Inferior parietal cortex (tissue), 1 donor: Measurements from ENCODE around the gene KRT17.
"Not testable (repeated sequence)": the region's sequence is repeated elsewhere in the genome, so short reads cannot be mapped to it uniquely, and the experiment has no call there.

Source experiments
- DNase-seq: peaks from one replicate; pipeline ENCODE4 v3.0.0-alpha.2; 2016; ENCODE audit errors: extremely low spot score

The KRT17 gene

DNA sequence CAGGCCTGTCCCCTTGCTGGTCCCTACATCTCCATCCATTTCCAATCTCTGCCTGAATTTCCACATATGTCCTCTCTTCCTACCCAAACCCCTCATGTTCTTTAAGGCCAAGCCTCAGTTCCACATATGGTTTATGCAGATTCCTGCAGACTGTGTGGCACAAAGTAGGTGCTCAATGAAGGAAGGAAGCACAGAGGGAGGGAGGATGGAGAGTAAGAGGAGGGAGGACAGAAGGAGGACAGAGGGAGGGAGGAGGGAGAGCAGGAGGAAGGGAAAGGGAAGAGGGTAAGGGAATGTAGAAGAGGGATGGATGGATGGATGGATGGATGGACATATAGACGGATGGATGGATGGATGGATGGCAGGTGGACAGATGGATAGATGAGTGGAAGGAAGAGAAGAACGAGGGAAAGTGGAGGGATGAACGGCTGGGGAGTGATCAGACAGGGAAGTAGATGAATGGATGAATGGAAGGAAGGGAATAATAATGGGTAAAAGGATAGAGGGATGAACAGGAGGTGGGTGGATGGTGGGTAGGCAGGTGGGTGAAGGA is 29.9 kb downstream of the KRT17 start:
- no peak for DNase-seq

DNA sequence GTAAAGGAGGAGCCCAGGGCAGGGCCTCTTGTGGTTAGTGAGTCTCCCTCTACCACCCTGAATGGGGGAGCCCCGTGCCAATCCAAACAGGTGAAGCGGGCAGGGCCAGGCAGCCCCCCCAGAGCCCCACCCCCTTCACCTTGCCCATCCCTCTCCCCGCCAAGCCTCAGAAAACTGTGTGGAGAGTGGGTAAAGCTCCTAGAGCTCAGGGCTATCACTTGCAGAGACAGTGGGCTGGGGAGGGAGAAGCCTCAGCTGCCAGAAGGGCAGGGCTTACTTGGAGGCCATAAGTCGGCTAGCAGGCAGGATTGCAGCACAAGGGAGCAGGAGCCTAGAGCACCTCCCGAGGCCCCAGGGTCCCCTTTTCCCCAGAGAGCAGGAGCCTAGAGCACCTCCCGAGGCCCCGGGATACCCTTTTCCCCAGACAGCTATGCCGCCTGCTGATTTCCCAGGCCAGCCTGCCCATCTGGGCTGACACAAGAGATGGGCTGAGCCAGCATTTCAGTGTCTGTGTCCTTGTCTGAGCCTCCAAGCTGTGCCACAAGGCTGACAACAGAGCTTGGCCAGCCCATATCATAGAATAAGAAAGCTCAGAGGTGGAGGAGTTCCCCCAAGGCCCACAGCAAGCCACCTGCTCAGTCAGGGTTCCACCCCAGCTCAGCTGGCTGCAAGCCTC is 30.9 kb downstream of the KRT17 start:
- DNase-seq, result no peak

DNA sequence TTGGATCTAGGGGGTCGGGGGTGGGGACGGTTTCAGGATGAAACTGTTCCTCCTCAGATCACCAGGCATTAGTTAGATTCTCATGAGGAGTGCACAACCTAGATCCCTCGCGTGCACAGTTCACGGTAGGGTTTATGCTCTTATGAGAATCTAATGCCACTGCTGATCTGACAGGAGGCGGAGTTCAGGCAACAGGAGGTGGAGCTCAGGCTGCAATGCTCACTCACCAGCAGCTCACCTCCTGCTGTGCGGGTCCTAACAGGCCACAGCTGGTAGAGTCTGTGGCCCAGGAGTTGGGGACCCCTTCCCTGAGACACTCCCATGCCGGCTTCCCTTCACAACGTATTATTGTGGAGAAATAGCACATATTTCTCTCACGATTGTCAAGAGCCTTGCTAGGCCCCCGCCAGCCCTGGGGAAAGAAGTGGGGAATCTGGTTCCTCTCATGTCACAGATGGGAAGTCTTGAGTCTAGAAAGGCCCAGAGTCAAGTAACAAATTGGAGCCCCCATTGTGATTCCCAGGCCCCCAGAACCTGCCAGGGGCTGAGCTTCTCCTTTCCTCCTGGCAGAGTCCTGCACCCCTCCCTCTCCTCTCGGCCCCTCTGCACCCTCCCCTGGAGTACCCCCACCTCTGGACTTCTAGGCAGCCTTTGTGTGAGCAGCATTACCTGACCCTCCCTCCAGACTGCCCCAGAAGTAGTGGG is 31.6 kb downstream of the KRT17 start:
- DNase-seq, result no peak

DNA sequence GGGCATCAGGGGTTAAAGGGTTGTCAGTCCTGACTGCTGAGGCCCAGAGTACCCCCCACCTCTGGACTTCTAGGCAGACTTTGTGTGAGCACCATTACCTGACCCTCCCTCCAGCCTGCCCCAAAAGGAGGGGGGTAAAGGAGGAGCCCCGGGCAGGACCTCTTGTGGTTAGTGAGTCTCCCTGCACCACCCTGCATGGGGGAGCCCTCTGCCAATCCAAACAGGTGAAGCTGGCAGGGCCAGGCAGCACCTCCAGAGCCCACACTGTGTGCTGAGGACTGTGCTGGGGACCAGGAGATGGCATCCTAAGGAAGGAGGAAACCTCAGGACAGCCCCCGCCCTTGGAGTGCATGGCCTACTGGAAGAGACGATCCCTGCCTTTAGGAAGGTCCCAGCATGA is 35.1 kb downstream of the KRT17 start:
- DNase-seq, result no peak

DNA sequence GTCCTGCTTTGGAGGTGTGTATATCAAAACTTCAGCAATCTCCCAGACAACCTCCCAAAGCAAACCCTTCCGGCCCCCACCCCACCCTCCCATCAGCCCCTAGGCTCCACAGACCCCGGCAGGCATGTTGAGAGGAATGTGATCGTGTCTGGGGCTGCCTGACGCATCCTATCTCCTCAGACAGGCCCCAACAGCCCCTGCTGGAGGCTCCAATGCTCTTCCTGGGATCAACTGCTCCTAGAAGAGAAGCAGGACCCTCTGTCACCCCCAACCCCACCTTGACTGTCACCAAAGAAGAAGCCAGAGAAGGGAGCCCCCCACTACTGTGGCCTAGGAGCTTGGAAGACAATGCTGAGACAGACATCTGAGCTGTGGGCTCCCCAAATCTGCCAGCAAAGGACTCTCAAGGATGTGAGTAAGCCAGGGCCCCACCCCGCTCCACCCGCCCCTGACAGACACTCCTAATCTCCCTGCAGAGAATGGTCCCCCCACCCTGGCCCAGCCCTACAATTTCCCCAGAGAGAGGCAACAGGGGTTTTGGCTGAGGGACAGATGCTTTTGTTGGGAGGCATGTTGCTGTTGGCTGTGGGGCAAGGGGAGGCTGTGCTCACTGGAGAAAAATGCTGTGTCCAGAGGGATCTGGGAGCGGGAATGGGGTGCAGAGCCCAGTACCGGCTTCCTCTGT is 36.1 kb downstream of the KRT17 start:
- no peak for DNase-seq

- no peak for DNase-seq
Observed at GRCh38 chr17:41586863-41587495, 37.4 kb downstream of the KRT17 start, which contains the start of gene KRT14. Gene KRT14 (minus strand): TSS chr17:41586895. CDS start chr17:41586834, 61 bp downstream.

DNA sequence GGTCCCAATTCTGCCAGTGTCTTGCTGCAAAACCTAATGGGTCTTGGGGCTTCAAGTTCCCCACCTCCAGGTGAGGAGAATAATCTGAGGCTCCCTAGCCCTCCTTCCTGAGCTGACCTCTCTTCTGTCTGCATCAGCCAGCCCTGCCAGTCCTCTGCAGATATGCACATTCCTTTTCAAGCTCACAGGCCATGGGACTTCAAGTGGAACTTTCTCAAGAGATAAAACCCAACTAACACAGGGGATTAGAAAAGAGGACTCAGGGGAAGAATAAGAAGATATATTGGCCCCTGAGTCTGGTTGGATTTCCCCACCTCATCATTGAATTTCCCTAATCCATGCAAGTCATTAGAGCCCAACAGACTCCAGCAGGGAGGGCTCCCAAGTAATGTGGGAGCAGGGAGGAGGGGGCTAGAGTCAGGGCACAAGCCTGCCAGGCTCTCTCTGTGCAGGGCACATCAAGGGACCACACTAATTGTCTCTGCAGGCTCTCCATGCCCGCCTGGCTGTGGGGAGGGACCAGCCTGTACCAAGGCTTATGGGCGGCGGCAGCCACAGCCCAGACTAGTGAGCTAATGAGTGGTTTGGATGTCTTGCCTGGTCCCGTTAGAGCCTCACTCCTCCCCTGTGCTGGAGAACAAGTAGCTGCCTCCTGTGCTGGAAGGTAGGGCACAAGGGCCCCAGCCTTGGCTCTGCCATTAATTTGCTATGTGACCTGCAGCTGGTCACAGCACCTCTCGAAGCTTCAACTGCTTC is 38.9 kb downstream of the KRT17 start:
- DNase-seq, result no peak

DNA sequence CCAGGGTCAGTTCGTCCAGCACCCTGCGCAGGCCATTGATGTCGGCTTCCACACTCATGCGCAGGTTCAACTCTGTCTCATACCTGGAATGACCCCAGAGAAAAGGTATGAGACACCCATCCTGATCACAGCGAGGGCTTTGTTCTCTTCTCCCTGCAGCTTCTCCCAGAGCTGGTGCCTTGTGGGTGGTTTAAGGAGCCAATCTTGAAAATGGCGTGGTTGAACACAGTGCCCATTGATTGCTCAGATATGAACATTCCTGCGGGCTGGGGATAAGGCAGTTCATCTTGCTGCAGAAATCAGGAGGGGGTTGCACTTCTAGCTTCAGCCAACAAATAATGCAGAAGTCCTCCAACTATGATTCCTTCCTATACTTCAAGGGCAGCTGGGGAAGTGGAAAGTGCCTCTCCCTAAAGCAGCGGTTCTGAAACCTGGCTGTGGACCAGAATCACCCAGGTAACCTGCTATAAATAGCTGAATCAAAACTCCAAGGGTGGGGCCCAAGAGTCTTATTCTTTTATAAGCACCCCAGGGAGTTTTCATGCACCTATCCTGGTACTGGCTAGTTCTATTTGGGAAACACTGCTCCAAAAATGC is 39.9 kb downstream of the KRT17 start:
- DNase-seq, result not testable (repeated sequence)

DNA sequence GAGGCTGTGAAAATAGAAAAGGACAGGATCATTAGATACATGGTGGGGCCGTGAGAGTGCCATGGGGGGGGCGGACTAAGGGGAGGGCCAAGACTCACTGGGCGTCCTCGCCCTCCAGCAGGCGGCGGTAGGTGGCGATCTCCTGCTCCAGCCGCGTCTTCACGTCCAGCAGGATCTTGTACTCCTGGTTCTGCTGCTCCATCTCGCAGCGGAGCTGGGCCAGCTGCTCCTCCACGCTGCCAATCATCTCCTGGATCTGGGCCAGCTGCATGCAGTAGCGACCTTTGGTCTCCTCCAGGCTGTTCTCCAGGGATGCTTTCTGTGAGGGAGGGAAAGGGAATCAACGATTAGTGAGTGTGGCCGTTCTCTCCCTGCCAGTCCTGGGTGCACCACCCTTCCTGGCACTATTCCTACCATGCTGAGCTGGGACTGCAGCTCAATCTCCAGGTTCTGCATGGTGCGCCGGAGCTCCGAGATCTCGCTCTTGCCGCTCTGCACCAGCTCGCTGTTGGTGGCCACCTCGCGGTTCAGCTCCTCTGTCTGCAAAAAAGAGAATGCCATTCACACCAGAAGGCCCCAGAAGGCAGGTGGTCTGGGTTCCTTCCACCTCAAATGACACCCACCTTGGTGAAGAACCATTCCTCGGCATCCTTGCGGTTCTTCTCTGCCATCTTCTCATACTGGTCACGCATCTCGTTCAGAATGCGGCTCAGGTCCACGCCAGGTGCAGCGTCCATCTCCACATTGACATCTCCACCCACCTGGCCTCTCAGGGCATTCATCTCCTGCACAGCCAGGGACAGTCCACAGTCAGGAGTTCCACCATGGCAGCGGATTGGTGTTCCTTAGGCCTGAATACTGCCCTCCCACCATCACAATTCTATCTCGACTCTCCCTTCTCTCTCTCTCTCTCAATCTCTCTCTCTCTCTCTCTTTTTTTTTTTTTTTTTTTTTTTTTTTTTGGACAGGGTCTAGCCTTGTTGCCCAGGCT is 40.9 kb downstream of the KRT17 start:
- DNase-seq, result no peak

- DNase-seq, result not testable (repeated sequence)
Observed at GRCh38 chr17:41582061-41582968, 42.1 kb downstream of the KRT17 start.

DNA sequence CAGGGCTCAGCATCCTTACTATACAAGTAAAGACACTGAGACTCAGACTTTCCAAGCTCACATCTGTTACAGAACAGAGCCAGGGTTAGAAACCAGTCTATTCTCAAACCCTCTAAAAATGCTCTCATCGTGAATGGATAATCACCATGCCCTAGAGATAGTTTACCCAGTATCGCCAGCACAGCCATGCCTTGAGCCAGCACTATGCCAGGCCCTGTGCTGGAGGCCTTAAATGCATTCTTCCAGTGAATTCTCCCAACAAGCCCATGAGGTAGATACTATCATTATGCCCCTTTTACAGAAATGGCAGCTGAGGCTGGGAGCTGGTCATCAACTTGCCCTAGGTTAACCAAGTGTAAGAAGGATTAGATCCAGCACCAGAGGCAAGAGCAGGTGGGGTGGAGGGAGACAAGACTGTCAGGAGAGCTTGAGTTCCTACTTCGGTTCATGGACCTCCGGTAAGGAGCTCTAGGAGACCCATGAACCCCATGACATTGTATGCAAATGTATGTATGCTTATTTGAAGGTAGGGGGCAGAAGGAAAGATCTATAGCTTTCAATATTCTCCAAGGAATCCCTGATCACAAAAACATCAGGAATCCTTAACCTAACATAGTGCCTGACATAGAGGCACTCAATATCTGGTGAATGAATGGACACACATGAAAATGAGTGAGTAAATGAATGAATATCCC is 42.9 kb downstream of the KRT17 start:
- DNase-seq, result no peak

- DNase-seq, result no peak
Observed at GRCh38 chr17:41580687-41581365, 43.5 kb downstream of the KRT17 start.

GRCh38 chr17:41580244-41580575 is 44.2 kb downstream of the KRT17 start:
- DNase-seq, result no peak

- peak; percentile 72 for DNase-seq
Observed at GRCh38 chr17:41579484-41580243, 44.7 kb downstream of the KRT17 start.

- no peak for DNase-seq
Observed at GRCh38 chr17:41578971-41579370, 45.4 kb downstream of the KRT17 start.

DNA sequence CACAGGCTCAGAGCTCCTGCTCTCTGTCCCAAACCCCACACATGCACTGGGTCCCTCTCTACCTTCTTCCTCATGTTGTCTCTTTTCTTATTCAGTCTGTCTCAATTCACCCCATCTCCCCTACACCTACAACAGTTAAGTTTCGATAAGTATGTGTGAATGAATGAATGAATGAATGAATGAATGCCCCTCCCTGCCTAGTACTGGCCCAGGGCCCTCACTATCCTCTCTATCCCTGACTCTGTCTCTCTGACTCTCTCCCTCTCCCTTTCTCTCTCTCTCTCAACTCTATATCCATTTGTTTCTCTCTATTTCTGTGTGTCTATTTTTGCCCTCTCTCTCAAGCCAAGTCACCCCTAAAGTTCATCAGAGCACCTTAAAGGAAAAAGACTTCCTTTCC is 45.8 kb downstream of the KRT17 start:
- no peak for DNase-seq

- DNase-seq, result not testable (repeated sequence)
Observed at GRCh38 chr17:41576740-41577139, 47.6 kb downstream of the KRT17 start.
